ENCODE results near the gene RASD1.

DNA sequence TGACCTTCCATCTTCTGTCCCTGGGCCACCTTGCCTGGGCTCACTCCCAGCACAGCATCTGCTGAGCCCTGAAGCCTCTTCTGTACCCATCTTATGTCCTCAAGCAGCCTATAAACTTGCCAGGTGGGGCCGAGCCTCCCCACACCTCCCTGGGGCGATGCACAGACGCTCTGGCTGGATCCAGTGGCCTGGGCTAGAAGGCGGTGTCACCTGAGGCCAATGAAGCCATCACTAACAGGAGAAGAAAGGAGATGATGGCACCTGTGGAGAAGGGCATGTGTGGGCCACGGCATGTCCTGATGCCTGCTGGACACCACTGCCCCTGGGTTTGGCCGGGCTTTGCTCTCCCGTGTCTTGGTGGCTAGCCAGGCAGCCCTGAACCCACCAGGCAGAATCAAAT is 49.8 kb upstream of the RASD1 start:
- TF ChIP-seq KDM1A (IDR thresholded peaks at IDR 0.05; ENCODE audit: low read depth) (no peak), EP300 (IDR thresholded peaks at IDR 0.05) (no peak)
- TF ChIP-seq, protein P1, sequence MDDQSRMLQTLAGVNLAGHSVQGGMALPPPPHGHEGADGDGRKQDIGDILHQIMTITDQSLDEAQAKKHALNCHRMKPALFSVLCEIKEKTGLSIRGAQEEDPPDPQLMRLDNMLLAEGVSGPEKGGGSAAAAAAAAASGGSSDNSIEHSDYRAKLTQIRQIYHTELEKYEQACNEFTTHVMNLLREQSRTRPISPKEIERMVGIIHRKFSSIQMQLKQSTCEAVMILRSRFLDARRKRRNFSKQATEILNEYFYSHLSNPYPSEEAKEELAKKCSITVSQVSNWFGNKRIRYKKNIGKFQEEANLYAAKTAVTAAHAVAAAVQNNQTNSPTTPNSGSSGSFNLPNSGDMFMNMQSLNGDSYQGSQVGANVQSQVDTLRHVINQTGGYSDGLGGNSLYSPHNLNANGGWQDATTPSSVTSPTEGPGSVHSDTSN (IDR thresholded peaks at IDR 0.05), result no peak
- TF ChIP-seq, protein P2, sequence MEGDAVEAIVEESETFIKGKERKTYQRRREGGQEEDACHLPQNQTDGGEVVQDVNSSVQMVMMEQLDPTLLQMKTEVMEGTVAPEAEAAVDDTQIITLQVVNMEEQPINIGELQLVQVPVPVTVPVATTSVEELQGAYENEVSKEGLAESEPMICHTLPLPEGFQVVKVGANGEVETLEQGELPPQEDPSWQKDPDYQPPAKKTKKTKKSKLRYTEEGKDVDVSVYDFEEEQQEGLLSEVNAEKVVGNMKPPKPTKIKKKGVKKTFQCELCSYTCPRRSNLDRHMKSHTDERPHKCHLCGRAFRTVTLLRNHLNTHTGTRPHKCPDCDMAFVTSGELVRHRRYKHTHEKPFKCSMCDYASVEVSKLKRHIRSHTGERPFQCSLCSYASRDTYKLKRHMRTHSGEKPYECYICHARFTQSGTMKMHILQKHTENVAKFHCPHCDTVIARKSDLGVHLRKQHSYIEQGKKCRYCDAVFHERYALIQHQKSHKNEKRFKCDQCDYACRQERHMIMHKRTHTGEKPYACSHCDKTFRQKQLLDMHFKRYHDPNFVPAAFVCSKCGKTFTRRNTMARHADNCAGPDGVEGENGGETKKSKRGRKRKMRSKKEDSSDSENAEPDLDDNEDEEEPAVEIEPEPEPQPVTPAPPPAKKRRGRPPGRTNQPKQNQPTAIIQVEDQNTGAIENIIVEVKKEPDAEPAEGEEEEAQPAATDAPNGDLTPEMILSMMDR (IDR thresholded peaks at IDR 0.05), result no peak

Measured in A549 (cell line).